Measurements from ENCODE around the gene AKAP6.

AKAP6 gene

GRCh38 chr14:32824195-32824594, 495.1 kb downstream of the AKAP6 start:
- no peak for DNase-seq (ENCODE audit: low spot score)

GRCh38 chr14:32825058-32825457, 496.0 kb downstream of the AKAP6 start:
- DNase-seq (ENCODE audit: low spot score), result no peak

GRCh38 chr14:32826404-32827082, 497.4 kb downstream of the AKAP6 start:
- DNase-seq (ENCODE audit: low spot score), result no peak

- DNase-seq (ENCODE audit: low spot score), result no peak
These were observed 498.4 kb downstream of the AKAP6 start for GRCh38 chr14:32827514-32827913.

- no peak for DNase-seq (ENCODE audit: low spot score)
These were observed 506.8 kb downstream of the AKAP6 start for GRCh38 chr14:32835924-32836323.

GRCh38 chr14:32841698-32842097, 512.6 kb downstream of the AKAP6 start:
- no peak for DNase-seq (ENCODE audit: low spot score)

- no peak for DNase-seq (ENCODE audit: low spot score)
These were observed 517.8 kb downstream of the AKAP6 start for GRCh38 chr14:32846821-32847365.

GRCh38 chr14:32847867-32848266, 518.8 kb downstream of the AKAP6 start:
- DNase-seq (ENCODE audit: low spot score), result no peak

GRCh38 chr14:32865827-32866376, 536.8 kb downstream of the AKAP6 start:
- no peak for DNase-seq (ENCODE audit: low spot score)

- no peak for DNase-seq (ENCODE audit: low spot score)
These were observed 554.1 kb downstream of the AKAP6 start for GRCh38 chr14:32883188-32883587.

Measured in HuH-7 (cell line).